ENCODE measurements around the gene RBCK1. TPM values are rescaled to one million over a fixed set of nuclear protein-coding genes. Genes with fewer than 3 reads are reported as not detected.

RBCK1 gene
- total and polyA plus RNA-seq, 10 of the 15 experiments (the other 5 are each of a cell fraction or from before 2014, with no cell fraction given), result 14.1 to 99.7 (median 76.0) TPM

GRCh38 chr20:461254-462198 lies 53.4 kb downstream of the RBCK1 start (continued):
- no peak for TF ChIP-seq CUX1 (IDR thresholded peaks at IDR 0.05; ENCODE audit: insufficient replicate concordance, low read depth, low read length)
- no peak for TF ChIP-seq ZBTB11 (CRISPR knock-in tag; IDR thresholded peaks at IDR 0.05)
- TF ChIP-seq SRF (IDR thresholded peaks at IDR 0.05; ENCODE audit: low read depth in 2 of 2, low read length in 2 of 2), result no peak
- TF ChIP-seq NRF1 (conservative IDR thresholded peaks at IDR 0.05; ENCODE audit: low read depth, low read length), result no peak
- TF ChIP-seq BMI1 (IDR thresholded peaks at IDR 0.05; ENCODE audit: borderline replicate concordance), result no peak
- no peak for TF ChIP-seq CBFB (IDR thresholded peaks at IDR 0.05; ENCODE audit: low read depth)
- TF ChIP-seq CHD1 (IDR thresholded peaks at IDR 0.05; ENCODE audit: low read depth, low read length), result no peak
- TF ChIP-seq IRF4 (IDR thresholded peaks at IDR 0.05; ENCODE audit: low read depth, low read length), result no peak
- no peak for TF ChIP-seq SIX5 (IDR thresholded peaks at IDR 0.05; ENCODE audit: low read depth, low read length, severe bottlenecking)
- TF ChIP-seq SUZ12 (IDR thresholded peaks at IDR 0.05; ENCODE audit: unreplicated experiment), result no peak
- 0 out of 2 replicates have a peak, but pooled peaks have one; percentile 17 for TF ChIP-seq RUNX3 (IDR thresholded peaks at IDR 0.05; ENCODE audit: low read length)
- TF ChIP-seq FOXM1 (IDR thresholded peaks at IDR 0.05; ENCODE audit: low read depth, low read length), result no peak
- TF ChIP-seq PRDM15 (CRISPR knock-in tag; IDR thresholded peaks at IDR 0.05), result no peak
- TF ChIP-seq SMAD1 (IDR thresholded peaks at IDR 0.05; ENCODE audit: low read depth, partially characterized antibody), result no peak
- TF ChIP-seq IRF3 (IDR thresholded peaks at IDR 0.05), result no peak

All from GM12878 (cell line).